ENCODE data around the gene KIF16B.

KIF16B gene

GRCh38 chr20:16457514-16457913 is 115.7 kb downstream of the KIF16B start:
- Histone ChIP-seq H3K27ac (no peak overlapping the region), H3K9me3 (ENCODE audit: control insufficient read depth, low read length) (no peaks in the 10 kb centered on the region), H3K27me3 (ENCODE audit: control insufficient read depth, insufficient read depth, low read length) (no peaks in the 10 kb centered on the region), H3K9ac (no peak overlapping the region), H3K36me3 (ENCODE audit: control insufficient read depth, insufficient read depth, low read length) (no peaks in the 10 kb centered on the region), H3K79me2 (peaks cover 12% of the 10 kb centered on the region), H3K4me2 (ENCODE audit: low read length) (no peak overlapping the region), H3K4me1 (peaks cover 9% of the 10 kb centered on the region), H3K4me3 (ENCODE audit: low read depth, low read length) (no peak overlapping the region), H2AFZ (no peak overlapping the region)
- TF ChIP-seq CTCF (IDR thresholded peaks at IDR 0.05), result no peak

GRCh38 chr20:16455324-16455723 is 117.9 kb downstream of the KIF16B start:
- Histone ChIP-seq H3K9me3 (ENCODE audit: control insufficient read depth, low read length) (no peaks in the 10 kb centered on the region), H3K4me3 (ENCODE audit: low read depth, low read length) (no peak overlapping the region)

GRCh38 chr20:16451982-16452381 is 121.3 kb downstream of the KIF16B start:
- no peak overlapping the region for H3K27ac ChIP-seq
- no peak overlapping the region for H3K4me3 ChIP-seq (ENCODE audit: low read depth, low read length)
- no peaks in the 10 kb centered on the region for H3K9me3 ChIP-seq (ENCODE audit: control insufficient read depth, low read length)
- H2AFZ ChIP-seq, result no peak overlapping the region
- H3K4me1 ChIP-seq, result peaks cover 8% of the 10 kb centered on the region
- TF ChIP-seq CTCF (IDR thresholded peaks at IDR 0.05), result no peak
- H3K27me3 ChIP-seq (ENCODE audit: control insufficient read depth, insufficient read depth, low read length), result no peaks in the 10 kb centered on the region
- H3K9ac ChIP-seq, result no peak overlapping the region
- H3K4me2 ChIP-seq (ENCODE audit: low read length), result no peak overlapping the region
- no peaks in the 10 kb centered on the region for H3K36me3 ChIP-seq (ENCODE audit: control insufficient read depth, insufficient read depth, low read length)
- peaks cover 5% of the 10 kb centered on the region for H3K79me2 ChIP-seq

More at GRCh38 chr20:16455324-16455723, 117.9 kb downstream of the KIF16B start:
- Histone ChIP-seq H2AFZ (no peak overlapping the region), H3K4me1 (peaks cover 10% of the 10 kb centered on the region), H3K9ac (no peak overlapping the region), H3K27me3 (ENCODE audit: control insufficient read depth, insufficient read depth, low read length) (no peaks in the 10 kb centered on the region), H3K36me3 (ENCODE audit: control insufficient read depth, insufficient read depth, low read length) (no peaks in the 10 kb centered on the region), H3K79me2 (peaks cover 10% of the 10 kb centered on the region), H3K27ac (no peak overlapping the region), H3K4me2 (ENCODE audit: low read length) (no peak overlapping the region)
- no peak for TF ChIP-seq CTCF (IDR thresholded peaks at IDR 0.05)

GRCh38 chr20:16451001-16451400 is 122.2 kb downstream of the KIF16B start:
- Histone ChIP-seq H3K9ac (no peak overlapping the region), H3K79me2 (peaks cover 2% of the 10 kb centered on the region), H3K4me1 (peaks cover 13% of the 10 kb centered on the region), H3K27me3 (ENCODE audit: control insufficient read depth, insufficient read depth, low read length) (no peaks in the 10 kb centered on the region), H3K4me3 (ENCODE audit: low read depth, low read length) (no peak overlapping the region), H3K36me3 (ENCODE audit: control insufficient read depth, insufficient read depth, low read length) (no peaks in the 10 kb centered on the region), H3K27ac (no peak overlapping the region), H3K4me2 (ENCODE audit: low read length) (no peak overlapping the region), H3K9me3 (ENCODE audit: control insufficient read depth, low read length) (no peaks in the 10 kb centered on the region), H2AFZ (no peak overlapping the region)
- no peak for TF ChIP-seq CTCF (IDR thresholded peaks at IDR 0.05)

- H3K9me3 ChIP-seq (ENCODE audit: control insufficient read depth, low read length), result no peaks in the 10 kb centered on the region
- no peak overlapping the region for H3K4me3 ChIP-seq (ENCODE audit: low read depth, low read length)
- H3K4me2 ChIP-seq (ENCODE audit: low read length), result no peak overlapping the region
- H2AFZ ChIP-seq, result no peak overlapping the region
- H3K9ac ChIP-seq, result no peak overlapping the region
- no peak for TF ChIP-seq CTCF (IDR thresholded peaks at IDR 0.05)
- H3K79me2 ChIP-seq, result peaks cover 12% of the 10 kb centered on the region
- H3K4me1 ChIP-seq, result peaks cover 19% of the 10 kb centered on the region
- no peaks in the 10 kb centered on the region for H3K27me3 ChIP-seq (ENCODE audit: control insufficient read depth, insufficient read depth, low read length)
- no peaks in the 10 kb centered on the region for H3K36me3 ChIP-seq (ENCODE audit: control insufficient read depth, insufficient read depth, low read length)
- H3K27ac ChIP-seq, result no peak overlapping the region
These were observed 126.3 kb downstream of the KIF16B start for GRCh38 chr20:16446991-16447390.

Data from parathyroid adenoma (tissue), 2 donors.